ENCODE measurements around the gene SLBP.

DNA sequence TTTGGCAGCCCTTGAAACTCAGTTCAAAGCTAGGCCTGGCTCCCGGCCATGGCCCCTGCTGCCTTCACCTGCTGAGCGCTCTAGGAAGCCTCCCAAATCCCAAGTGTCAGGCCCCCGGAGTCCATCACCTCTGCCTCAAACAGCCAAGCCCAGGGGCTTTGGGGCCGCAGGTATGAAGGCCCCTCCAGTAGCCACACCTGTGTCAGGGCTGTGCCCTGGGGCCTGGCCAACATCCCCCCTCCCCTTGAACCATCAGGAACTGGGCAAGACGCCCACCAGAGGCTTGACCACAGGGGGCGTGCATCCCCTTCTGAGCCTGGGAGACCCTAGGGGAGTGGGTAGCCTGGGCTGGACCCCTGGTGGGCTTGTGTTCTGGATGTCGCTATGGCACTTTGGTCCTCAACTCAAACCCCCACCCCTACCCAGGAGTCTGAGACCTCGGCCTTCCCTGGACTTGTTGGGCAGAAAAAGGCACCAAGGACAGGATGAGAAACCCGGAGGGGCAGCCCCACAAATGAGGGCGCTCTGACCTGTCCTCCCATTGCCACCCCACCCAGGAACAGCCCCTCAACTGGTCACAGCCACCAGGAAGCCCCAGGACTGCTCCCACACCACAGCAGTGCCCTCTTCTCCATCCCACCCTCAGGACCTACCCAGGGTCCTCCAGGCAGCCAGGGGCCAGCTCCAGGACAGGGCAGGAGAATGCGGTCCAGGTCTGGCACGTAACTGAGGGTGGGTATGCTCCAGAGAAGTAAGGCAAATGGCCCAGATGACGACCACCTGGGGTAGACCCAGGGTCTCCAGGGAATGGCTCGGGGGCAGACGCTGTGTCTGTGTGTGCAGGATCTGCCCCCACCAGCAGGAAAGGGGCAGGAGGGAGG, 4.2 kb upstream of the SLBP start:
- TF ChIP-seq FOXM1 (IDR thresholded peaks at IDR 0.05; ENCODE audit: borderline replicate concordance, low read depth) (no peak), CEBPB (IDR thresholded peaks at IDR 0.05) (no peak), RAD21 (IDR thresholded peaks at IDR 0.05; ENCODE audit: low read depth) (no peak), NFIC (IDR thresholded peaks at IDR 0.05) (no peak; the same call in 1 of the 2 replicates)
- TF ChIP-seq, protein P1, sequence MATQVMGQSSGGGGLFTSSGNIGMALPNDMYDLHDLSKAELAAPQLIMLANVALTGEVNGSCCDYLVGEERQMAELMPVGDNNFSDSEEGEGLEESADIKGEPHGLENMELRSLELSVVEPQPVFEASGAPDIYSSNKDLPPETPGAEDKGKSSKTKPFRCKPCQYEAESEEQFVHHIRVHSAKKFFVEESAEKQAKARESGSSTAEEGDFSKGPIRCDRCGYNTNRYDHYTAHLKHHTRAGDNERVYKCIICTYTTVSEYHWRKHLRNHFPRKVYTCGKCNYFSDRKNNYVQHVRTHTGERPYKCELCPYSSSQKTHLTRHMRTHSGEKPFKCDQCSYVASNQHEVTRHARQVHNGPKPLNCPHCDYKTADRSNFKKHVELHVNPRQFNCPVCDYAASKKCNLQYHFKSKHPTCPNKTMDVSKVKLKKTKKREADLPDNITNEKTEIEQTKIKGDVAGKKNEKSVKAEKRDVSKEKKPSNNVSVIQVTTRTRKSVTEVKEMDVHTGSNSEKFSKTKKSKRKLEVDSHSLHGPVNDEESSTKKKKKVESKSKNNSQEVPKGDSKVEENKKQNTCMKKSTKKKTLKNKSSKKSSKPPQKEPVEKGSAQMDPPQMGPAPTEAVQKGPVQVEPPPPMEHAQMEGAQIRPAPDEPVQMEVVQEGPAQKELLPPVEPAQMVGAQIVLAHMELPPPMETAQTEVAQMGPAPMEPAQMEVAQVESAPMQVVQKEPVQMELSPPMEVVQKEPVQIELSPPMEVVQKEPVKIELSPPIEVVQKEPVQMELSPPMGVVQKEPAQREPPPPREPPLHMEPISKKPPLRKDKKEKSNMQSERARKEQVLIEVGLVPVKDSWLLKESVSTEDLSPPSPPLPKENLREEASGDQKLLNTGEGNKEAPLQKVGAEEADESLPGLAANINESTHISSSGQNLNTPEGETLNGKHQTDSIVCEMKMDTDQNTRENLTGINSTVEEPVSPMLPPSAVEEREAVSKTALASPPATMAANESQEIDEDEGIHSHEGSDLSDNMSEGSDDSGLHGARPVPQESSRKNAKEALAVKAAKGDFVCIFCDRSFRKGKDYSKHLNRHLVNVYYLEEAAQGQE (IDR thresholded peaks at IDR 0.05; ENCODE audit: low read depth) = no peak

Data from Ishikawa (cell line).